HL-60 (cell line): Measurements from ENCODE around the gene TSPEAR.

Experiments
- DNase-seq, 2 experiments: peaks; one replicate each; pipeline ENCODE4 v3.0.0-alpha.2; 2010 to 2020; ENCODE audit warnings: low read depth in 1 of 2, low spot score in 1 of 2
- H3K27ac ChIP-seq: fragments of 250-450 bp; sonication (Bioruptor Pico); replicated peaks from 2 replicates; pipeline ENCODE4 v1.5.1; 2020; ENCODE audit warnings: mild to moderate bottlenecking, moderate library complexity
- H3K27me3 ChIP-seq: fragments of 250-450 bp; sonication (Bioruptor Pico); 2 replicates; pipeline ENCODE4 v1.5.1; 2021; ENCODE audit warnings: mild to moderate bottlenecking, moderate library complexity; ENCODE audit not compliant: insufficient read depth, poor library complexity, severe bottlenecking
- H3K4me3 ChIP-seq: replicated peaks from 2 replicates; pipeline ENCODE4 v1.5.1; 2011; ENCODE audit warnings: mild to moderate bottlenecking, control low read depth, low read length; ENCODE audit not compliant: insufficient read depth
- CTCF ChIP-seq: IDR thresholded peaks from one replicate; pipeline ENCODE4 v1.5.1; 2011; ENCODE audit warnings: low read length, control low read depth, inconsistent platforms; ENCODE audit not compliant: insufficient read depth
- GABPA ChIP-seq: IDR thresholded peaks from 2 replicates; pipeline ENCODE4 v1.6.1; 2012; ENCODE audit warnings: low read depth
- POLR2AphosphoS5 ChIP-seq: IDR thresholded peaks from 2 replicates; pipeline ENCODE4 v1.6.1; 2012; ENCODE audit warnings: low read depth
- REST ChIP-seq: IDR thresholded peaks from 2 replicates; pipeline ENCODE4 v1.6.1; 2012; ENCODE audit warnings: low read depth; ENCODE audit not compliant: insufficient replicate concordance
- SPI1 ChIP-seq: IDR thresholded peaks from 2 replicates; pipeline ENCODE4 v1.6.1; 2012; ENCODE audit warnings: low read depth, mild to moderate bottlenecking, borderline replicate concordance

TSPEAR gene

DNA sequence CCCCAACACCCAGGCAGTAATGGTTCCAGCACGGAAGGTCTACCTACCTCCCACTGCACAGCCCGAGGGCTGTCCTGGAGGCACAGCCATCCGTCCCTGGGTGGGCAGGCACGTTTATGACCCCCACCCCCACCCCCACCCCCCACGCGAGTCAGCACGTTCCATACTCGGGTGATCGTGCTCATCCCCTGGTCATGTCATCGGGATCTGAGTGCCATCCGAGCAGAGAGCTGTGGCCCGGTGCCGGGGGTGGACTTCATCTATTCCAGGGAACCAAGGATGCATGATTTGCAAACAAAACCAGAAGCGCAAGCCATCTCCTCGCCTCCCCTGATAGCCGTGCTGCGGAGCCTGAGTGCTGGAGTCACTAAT lies 1.1 kb downstream of the TSPEAR start:
- TF ChIP-seq POLR2AphosphoS5 = no peak
- TF ChIP-seq CTCF = no peak
- no peak for TF ChIP-seq GABPA
- TF ChIP-seq SPI1 = no peak
- no peak for TF ChIP-seq REST
- Histone ChIP-seq H3K27ac (no peak overlapping the region), H3K27me3 (peaks cover 60% of the 10 kb centered on the region), H3K4me3 (no peak overlapping the region)
- DNase-seq = no peak

DNA sequence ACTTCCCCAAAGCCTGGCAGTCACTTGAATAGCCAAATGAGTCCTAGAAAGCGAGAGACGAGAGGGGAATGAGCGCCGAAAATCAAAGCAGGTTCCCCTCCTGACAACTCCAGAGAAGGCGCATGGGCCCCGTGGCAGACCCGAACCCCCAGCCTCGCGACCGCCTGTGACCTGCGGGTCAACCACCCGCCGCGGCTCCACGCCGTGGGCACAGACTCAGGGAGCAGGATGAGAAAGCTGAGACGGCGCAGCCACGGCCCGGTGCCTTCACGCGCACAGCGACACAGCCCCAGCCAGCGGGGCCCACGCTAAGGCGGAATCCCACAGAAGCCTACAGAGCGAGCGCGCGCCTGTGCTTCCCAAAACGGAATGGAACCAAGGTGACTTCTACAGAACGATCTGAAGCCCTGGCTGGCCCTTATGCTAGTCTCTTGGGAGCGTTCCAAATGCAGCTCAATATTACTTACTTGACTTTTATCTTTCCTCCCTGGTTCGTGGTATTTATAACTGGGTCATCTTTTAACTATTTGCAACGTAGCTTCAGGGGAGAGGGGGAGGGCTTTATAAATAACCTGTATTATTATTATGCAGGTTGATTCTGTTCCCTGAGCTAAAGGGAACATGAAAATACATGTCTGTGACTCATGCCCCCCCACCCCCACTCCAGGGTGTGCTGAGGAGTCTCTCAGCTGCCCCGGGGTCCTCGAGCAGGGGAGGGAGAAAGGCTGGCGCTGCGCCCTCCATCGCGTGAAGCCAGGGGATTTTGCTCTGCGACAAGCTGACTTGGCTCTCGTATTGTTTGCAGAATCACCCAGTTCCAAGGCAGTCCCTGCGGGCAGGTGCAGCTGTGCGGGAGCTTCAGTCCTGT lies 1.7 kb downstream of the TSPEAR start:
- H3K27me3 ChIP-seq = peaks cover 62% of the 10 kb centered on the region
- no peak overlapping the region for H3K27ac ChIP-seq
- TF ChIP-seq GABPA (no peak), REST (no peak), POLR2AphosphoS5 (no peak), CTCF (no peak), SPI1 (no peak)
- no peak for DNase-seq
- H3K4me3 ChIP-seq = no peak overlapping the region

- peaks cover 62% of the 10 kb centered on the region for H3K27me3 ChIP-seq
- DNase-seq = no peak
- TF ChIP-seq GABPA (no peak), CTCF (no peak), SPI1 (no peak), POLR2AphosphoS5 (no peak), REST (no peak)
- H3K4me3 ChIP-seq = no peak overlapping the region
- H3K27ac ChIP-seq = no peak overlapping the region
Measured at GRCh38 chr21:44708866-44709425, 2.4 kb downstream of the TSPEAR start.
